DMS114 treated with DMSO at 0.1 percent for 48 hours (cell line): ENCODE measurements around the gene ZNF385C.

Experiments used
- DNase-seq: peaks from one replicate; lab custom pipeline; 2025; ENCODE audit not compliant: unreplicated experiment; lab: John Stamatoyannopoulos, UW

ZNF385C gene

DNA sequence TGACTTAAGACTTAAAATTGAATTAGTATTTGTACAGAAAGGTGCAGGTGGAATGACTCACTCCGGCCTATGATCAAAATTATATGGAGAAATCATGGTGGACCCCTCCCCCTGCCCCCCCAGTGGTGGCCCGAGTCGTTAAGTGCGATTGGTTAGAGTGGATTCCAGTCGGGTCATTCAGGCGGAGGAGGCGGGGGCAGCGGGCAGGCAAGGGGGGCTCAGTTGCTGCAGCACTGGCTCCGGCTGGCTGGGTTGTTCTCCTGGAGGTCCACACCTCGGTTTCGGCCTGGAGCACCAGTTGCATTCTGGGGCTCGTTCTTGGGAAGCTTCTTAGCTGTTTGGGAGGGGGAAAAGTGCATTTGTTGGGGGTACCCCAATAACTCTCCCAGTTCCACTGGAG is 27.3 kb upstream of the ZNF385C start:
- DNase-seq, result no peak

DNA sequence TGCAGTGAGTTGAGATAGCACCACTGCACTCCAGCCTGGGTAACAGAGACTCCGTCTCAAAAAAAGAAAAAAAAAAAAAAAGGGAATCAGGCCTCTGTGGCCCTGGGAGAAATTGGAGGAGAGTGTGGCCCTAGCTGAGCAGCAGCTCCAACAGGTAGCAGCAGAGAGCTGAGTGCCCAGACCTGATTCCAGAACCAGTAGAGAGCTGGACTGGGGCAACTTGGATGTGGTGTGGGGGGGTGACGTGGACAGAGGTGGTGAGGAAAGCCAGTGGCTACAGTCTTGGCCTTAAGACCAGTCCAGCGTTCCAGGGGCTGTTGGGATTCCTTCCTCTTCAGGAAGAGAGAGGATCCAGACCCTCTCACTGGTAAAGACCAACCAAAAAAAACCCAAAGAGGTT is 26.0 kb upstream of the ZNF385C start:
- no peak for DNase-seq

DNA sequence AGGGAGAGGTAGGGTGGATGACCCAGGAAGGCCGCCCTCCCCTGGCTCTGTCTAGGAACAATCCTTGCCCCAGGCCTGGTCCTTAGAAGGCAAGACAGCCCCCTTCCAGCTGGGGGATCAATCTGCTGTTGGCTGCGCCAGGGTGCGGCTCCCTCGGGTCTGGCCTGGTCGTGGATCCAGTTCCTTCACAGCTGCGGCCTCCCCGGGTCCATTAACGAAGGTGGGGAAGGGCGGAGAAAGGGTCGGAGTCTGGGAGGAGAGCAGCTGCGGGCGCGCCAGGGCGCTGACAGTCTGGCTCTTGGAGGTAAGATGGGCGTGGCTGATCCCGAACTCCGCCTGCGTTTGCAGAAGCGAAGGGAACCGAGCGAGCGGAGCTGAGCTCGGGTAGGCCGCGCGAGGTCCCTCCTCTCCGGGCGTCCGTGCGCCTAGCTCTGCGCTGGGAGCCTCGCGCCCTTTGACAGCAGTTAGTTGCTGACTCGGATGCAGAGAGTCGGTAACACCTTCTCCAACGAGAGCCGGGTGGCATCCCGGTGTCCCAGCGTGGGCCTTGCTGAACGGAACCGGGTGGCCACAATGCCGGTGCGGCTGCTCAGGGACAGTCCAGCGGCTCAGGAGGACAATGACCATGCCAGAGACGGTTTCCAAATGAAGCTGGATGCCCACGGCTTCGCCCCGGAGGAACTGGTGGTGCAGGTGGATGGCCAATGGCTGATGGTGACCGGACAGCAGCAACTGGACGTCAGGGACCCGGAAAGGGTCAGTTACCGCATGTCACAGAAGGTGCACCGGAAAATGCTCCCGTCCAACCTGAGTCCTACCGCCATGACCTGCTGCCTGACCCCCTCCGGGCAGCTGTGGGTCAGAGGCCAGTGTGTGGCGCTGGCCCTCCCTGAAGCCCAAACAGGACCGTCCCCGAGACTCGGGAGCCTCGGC is 24.4 kb upstream of the ZNF385C start, which contains the start of gene HSPB9:
Gene HSPB9 (plus strand): TSS at position 434 of the 933 bp plus-strand sequence. CDS start 47 bp downstream, at position 481.
- DNase-seq, result no peak

DNA sequence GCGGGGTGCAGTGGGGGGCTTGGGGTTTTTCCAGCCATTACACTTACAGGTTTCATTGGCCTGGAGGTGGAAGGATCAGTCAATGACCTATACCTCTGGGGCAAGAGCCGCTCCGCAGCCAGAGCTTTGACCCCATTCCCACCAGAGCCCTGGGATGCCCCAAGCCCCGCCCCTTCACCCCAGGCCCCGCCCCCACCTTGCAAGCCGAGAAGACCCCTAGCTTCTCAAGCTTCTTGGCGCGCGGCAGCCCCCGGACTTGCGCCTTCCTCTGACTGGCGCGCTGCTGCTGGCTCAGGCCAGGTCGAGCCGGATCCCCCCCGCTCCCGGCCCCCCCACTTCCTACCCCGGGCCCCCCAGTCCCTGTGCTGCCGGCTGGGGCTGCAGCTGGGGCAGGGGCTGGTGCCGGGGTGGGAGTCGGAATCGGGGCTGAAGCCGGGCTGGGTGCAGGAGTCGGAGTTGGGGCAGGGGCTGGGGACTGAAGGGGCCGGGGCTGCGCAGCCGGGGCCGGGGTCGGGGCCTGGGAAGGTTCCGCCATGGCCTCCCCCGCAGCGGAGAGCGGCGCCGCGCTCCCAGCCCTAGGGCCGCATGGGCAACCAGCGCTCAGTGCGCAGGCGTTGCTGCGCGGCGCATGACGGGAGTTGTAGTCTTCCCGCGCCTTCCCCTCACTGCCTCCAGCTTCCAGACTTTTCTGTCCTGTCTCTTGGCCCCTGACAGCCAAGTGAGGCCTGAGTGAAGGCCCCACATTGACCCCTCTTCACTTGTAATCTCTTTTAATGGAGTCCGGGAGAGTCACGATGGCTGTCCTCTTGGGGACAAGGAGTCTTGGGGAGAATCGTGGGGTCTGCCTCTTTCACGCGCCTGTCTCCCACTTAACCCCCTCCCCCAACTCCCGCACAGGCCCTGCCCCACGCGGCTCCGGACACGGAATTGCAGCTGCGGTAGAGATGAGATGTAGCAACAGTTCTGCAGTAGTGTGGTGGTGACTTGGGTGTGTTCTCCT is 22.8 kb upstream of the ZNF385C start, which contains the start of gene KAT2A:
Gene KAT2A (minus strand): TSS at position 598 of the 1,000 bp plus-strand sequence. CDS start 63 bp downstream, at position 535.
- DNase-seq, result peak; percentile 73

DNA sequence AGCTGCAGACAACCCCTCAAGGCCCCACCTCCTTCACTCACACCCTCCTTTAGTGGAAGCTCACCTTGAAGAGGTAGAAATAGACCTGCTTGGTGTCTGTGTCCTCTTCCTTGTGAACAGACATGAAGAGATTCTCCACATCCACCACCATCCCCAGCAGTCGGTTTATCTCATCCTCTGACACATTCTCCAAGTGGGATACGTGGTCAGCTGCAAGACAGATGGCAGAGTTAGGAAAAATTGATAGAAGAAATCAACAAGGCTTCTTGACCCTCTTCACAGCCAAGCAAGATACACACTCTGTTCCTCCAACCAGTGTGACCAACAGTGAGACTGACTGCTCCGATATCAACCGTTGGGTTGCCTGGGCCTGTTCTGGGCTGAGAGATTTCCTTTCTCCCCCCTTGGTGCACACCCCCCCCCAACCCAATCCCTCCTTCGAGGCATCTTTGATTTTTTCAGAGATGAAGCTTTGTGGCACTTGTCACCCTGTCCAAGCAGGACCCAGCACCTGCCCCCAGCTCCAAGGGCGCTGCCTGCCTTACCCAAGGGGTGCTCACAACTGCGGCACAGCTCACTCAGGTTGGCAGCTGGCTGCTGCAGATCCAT is 22.0 kb upstream of the ZNF385C start:
- DNase-seq, result no peak

DNA sequence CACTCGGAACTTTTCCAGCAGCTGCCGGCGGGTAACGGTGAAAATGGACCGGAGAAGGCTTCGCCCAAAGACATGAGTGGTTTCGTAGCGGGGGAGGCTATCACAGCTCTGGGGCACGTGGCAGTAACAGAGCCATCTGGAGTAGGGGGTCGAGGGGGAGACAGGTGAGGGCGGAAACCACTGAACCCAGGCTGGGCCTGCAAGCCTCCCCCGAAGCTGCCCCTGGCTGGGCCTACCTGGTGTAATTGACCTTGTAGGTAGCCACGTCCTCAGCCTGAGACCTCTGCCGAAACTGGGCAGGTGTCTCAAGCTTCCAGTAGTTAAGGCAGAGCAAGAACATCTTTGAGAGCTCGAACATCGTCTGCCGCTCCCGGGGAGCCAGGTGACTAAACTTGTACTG is 21.0 kb upstream of the ZNF385C start:
- DNase-seq, result no peak

DNA sequence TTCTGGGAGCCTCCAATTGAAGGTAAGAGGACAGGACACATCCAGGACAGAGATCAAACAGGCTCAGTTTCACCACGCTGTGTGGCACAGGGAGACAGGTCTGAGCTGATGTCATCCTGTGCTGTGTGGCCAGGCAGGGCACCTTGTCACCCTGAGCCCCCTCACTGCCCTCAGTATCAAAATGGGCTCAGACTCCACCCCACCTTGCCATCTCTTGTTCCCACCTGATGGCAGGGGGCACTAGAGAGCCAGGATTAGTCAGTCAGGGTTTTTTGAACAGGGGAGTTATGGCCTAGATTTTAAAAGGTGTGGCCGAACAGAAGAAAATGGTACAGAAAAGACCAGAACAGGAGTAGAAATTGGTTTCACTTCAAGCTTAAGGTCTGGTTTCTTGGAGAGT is 20.3 kb upstream of the ZNF385C start:
- no peak for DNase-seq

DNA sequence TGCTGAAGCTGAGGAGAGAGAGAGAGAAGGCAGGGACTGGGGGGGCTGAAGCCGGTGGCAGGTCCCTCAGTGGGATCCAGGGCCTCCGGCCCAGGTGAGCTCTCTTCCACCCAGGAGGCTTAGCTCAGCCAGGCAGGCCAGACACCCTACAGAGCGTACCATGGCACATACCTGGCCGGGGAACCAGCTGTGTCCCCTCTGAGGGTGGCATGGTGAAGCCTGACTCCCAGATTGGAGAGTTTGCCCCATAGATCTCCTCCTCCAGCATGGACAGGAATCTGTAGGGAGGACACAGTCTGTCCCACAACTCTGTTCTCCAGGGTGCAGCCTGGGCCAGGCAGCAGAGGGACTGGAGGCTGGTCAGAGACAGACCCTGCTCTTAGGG is 19.8 kb upstream of the ZNF385C start:
- DNase-seq, result no peak

DNA sequence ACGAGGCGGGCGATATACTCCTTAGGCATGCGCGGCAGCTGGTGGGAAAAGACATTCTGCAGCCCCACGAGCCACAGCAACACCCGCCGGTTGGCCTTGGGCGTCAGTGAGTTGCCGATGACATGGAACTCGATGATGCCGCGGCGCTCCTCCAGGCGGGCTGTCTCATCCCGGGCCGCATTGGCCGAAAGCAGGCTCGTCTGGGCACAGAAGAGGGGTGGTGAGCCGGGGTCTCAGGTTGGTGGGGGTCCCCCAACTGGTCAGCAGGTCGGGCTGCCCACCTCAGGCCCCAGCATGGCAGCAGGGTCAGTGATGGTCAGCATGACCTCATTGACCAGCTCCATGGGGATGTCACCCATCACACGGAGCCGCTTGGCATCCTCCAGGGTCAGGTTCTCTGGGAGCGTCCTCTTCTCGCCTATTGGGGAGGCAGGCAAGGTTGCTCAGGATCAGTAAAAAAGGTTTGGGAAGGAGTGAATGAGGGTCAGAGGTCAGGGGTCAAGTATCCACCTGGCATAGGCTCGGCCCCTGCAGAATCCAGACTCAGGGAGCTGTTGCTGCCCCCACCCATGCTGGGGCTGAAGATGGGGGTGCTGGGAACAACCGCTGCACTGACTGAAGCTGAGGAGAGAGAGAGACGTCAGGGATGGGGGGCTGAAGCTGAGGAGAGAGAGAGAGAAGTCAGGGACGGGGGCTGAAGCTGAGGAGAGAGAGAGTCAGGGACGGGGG is 19.3 kb upstream of the ZNF385C start:
- no peak for DNase-seq

DNA sequence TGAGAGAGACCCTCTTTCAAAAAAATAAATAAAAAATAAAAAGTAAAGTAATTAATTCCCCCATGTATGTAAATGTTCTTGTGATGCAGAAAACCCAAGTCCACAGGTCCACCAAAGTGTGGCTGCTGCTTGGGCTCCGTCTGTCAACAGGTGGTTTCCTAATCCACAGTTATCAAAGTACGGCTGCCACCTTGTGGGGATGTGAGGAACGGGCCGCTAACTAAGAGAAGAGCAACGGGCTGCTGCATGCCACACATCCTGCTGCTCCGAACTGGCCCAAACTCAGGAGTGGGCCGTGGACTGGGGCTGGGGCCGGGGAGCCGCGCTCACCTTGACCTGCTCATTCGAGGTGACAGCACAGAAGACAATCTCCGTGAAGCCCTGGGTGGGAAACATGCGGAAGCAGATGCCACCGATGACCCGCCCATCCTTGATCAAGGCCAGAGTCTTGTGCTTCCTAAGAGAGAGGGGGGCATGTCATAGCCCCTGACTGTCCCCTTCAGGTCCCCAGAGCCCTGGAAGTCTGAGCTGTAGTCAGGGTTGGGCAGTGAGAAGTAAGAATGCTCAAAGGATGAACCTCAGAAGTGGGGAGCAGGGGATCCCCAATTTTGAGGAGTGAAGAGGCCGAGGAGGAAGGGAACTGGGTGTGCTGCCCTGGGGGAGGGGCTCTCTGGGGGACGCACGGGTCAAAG is 18.6 kb upstream of the ZNF385C start:
- DNase-seq, result peak; percentile 72

DNA sequence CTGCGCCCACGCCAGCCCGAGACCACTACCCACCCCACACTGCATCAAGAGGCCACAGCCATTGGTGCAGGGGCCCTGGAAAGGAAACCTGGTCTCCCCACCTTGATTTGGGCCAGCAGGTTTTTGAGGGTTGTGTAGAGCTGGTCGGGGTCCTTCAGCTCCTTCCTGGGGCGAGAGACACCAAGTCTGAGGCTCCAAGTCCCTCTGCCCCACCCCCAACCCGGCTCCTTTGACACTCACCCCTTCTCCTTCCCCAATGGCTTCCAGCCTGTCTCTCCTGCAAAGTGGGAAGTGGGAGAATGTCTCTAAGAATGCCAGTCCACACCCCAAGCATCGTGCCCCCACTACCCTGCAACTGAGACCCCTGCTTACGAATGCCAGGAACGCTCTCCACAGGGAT is 15.8 kb upstream of the ZNF385C start:
- no peak for DNase-seq

DNA sequence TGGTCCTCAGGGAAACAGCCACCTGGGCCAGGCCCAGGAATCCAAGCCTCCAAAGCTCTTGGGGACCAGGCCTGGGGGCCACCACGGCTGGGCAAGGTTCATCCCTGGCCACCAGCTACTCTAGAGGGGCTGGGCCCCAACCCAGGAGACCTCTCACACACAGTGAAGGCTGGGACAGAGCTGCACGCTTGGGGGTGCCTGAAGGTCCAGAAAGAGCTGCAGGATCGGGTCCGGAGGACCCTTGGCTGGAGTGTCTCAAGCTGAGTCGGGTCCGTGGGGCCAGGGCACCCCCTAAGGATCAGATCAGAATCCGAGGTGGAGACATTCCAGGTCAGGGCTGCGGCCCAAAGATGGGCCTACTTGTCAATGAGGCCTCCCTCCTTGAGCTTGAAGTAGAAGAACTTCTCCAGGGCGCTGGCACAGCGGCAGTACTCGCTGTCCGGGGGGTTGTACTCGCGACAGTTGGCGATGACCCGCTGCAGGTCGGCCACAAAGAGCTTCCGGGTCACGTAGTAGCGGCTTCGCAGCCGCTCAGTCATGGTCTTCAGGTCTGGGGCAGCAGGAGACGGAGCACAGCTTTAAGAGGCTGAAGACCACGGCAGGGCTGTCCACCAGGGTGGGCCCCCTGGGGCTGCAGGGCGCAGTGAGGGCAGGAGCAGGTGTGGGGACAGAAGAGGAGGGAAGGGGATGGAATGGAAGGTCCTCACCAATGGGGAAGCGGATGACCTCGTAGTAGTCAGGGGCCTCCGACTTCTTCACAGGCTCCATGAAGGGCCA is 15.2 kb upstream of the ZNF385C start:
- DNase-seq, result no peak

DNA sequence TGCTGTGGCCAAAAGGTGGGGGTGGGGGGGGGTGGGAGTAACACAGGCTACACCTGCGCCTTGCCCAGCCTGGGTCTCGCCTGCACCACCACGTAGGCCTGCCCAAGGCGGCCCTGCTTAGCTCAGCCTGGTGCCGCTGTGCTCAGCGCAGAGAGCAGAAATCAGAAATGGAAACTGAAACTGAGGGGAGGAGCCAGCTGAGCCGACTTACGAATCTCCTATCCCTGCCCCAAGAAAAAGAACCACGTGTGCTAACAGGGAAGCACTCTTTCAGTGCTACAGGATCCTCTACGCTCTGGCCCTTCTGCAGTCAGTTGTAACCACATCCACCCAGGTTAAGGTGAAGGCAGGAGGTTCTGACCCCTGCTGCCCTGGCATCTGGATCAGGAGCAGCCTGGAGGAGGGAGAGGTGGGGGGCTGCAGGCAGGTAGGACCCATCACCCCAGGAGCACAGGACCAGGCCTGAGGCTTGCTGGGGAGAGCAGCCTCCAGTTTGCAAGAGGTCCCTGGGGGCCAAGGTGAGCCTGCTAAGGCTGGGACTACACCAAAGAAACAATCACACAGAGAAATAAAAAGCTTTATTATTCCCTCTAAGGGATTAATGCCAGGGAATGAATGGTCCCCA is 14.4 kb upstream of the ZNF385C start, which contains the start of gene DHX58:
Gene DHX58 (minus strand): TSS at position 163 of the 625 bp plus-strand sequence. CDS start 822 bp downstream, outside the sequence.
- DNase-seq, result peak; percentile 52

DNA sequence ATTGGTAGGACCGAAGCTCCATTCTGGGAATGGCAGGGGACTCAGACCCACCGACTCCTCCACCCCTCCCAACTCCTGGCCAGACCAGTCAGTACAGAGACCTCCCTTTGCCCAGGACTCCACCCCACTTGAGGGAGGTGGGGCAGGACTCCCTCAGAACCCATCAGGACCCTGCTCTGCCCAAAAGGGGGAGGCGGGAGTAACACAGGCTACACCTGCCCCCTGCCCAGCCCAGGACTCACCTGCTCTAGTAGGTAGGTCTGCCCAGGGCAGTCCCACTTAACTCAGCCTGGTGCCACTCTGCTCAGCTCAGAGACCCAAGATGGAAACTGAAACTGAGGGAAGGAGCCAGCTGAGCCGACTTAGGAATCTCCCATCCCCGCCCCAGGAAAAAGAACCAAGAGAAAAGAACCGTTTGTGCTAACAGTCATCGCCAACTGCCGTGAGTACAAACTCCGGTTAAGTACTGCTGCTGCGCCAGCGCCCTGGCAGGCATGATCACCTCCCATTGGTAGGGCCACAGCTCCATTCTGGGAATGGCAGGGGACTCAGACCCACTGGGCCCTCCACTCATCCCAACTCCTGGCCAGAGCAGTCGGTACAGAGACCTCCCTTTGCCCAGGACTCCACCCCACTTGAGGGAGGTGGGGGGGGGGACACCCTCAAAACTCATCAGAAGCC is 13.7 kb upstream of the ZNF385C start:
- DNase-seq, result no peak

DNA sequence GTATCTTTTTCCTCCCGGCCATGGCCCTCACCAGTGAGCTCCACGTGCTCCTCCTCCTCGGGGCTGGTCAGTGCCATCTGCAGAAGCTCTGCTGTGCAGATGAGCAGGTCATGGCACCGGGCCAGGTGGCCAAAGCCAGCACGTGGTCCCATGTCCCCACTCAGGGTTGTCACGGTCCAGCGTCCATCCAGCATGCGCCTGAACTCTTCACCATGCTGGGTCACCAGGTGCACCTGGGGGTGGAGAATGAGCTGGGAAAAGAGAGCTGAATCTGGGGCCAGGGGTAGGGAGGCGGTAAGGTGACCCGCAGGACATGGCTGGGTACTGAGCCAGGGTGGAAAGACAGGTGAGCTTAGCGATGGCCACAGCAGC is 13.0 kb upstream of the ZNF385C start:
- DNase-seq, result no peak

DNA sequence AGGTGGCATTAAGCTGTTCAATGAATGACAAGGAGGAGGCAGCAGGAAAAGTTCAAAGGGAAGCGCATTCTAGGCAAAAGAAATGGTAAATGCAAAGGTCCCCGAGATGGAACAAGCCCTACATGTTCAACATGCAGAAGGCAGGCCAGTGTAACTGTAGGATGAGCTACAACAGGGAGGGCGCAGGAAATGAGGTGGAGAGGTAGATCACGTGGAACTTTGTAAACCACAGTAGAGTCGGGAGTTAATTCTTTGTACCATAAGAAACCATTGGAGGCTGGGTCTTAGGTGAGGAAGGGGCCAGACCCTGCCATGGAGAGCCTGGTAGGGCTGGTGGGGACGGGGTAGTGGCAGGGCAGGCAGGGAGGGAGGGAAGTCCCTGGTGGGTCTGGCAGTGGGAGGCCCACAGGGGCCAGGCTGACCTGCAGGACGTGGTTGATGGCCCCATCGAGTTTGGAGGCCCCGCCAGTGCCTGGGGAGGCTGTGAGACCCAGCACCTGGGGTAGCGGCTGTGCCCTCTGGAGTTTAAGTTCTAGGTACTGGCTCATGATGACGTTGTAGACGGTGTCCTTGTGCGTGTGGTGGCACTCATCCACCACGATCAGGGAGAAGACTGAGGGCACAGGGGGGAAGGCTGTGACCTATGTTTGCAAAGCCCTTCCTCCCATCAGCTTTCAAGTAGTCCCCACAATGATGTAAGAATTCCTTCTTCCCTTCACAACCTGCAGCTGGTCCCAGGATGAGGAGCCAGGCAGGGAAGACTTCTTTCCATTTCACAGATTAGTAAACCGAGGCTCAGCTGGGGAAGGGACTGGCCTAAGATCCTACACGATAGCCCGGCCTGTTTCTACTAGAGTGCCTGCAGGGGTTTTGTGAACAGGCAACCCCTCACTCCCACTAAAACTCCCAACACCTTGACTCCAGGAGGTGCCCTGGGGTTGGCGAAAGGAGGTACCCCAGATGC is 12.3 kb upstream of the ZNF385C start:
- DNase-seq, result no peak

DNA sequence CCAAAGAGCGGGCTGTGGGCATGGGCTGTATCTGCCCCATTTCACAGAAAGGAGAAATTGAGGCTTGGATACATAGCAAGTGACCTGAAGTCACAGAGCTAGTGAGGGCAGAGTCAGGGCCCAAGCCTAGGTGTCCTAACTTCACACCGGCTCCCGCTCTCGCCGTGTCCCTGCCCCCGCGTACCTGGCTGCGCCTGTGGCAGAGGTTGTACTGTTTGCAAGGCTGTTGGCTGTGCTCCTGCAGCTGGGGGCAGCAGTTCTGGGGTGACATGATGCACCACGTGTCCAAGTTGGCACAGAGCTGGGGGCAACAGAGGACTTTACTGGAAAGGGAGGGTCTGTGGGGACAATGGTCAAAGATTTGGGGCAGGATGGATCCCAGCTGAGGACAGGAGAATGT is 10.8 kb upstream of the ZNF385C start:
- DNase-seq, result no peak
